ENCODE measurements around the gene SCN2B. TPM values are rescaled to one million over a fixed set of nuclear protein-coding genes. Genes with fewer than 3 reads are reported as not detected.

The SCN2B gene
- total and polyA plus RNA-seq, 10 of the 15 experiments (the other 5 are each of a cell fraction or from before 2014, with no cell fraction given): 0.01 TPM; not detected in 9

- H3K27me3 ChIP-seq (replicated peaks in 1 of 2; ENCODE audit: control insufficient read depth in 2 of 2, insufficient read depth in 2 of 2, low read length in 1 of 2): peaks cover 1 to 3% of the 10 kb centered on the region in 2 experiments; a peak in 3 of 4 replicates
- H3K9ac ChIP-seq (ENCODE audit: control insufficient read depth, insufficient read depth, low read length): no peak overlapping the region
- no peaks in the 10 kb centered on the region for H3K36me3 ChIP-seq (ENCODE audit: control insufficient read depth in 2 of 2, insufficient read depth in 2 of 2, low read length in 1 of 2)
- ChIA-PET SMC1A (ENCODE audit: uncharacterized antibody, unreplicated experiment) (interaction anchor here (1.2 kb wide), 1 partner anchor 17 kb away, joined by 3 read pairs; no protein-coding TSS in a partner anchor), RAD21 (ENCODE audit: unreplicated experiment) (interaction anchor here (1.1 kb wide), 1 partner anchor 32 kb away, joined by 3 read pairs; no protein-coding TSS in a partner anchor), POLR2A (no interaction called here), CTCF (interaction anchor here (0.9 to 1.3 kb wide), 3 partner anchors 9 to 359 kb away, joined by 3 read pairs; no protein-coding TSS in a partner anchor)
- in situ Hi-C loops (cut with MboI): no loop called here
- no peaks in the 10 kb centered on the region for H3K4me1 ChIP-seq (ENCODE audit: control insufficient read depth, insufficient read depth, low read length)
- intact Hi-C loops (cut with micrococcal nuclease; ENCODE audit: unreplicated experiment): no loop called here
- H3K79me2 ChIP-seq (ENCODE audit: control insufficient read depth, insufficient read depth, low read length): no peaks in the 10 kb centered on the region
- WGBS (ENCODE audit: insufficient coverage, insufficient replicate concordance, low lambda C conversion rate, missing lambda C conversion rate): 38% methylated on average over 17 of the region's 17 CpGs
- H3K9me3 ChIP-seq (replicated peaks; ENCODE audit: control insufficient read depth, insufficient read depth, low read length): no peaks in the 10 kb centered on the region
- H3K4me3 ChIP-seq: no peak overlapping the region
- no peak for DNase-seq (ENCODE audit: low read depth, low spot score)
- no peak for FAIRE-seq
- no peak for ATAC-seq
- H3K27ac ChIP-seq (ENCODE audit: control insufficient read depth, insufficient read depth): no peak overlapping the region
- H3K4me2 ChIP-seq (ENCODE audit: control insufficient read depth, insufficient read depth): no peak overlapping the region
- H4K20me1 ChIP-seq (ENCODE audit: control insufficient read depth, insufficient read depth): no peaks in the 10 kb centered on the region
- no TSS peak for BruUV-seq (replicated peaks)
- H2AFZ ChIP-seq (ENCODE audit: control insufficient read depth, low read depth, low read length): no peak overlapping the region
- TF ChIP-seq, protein P1, sequence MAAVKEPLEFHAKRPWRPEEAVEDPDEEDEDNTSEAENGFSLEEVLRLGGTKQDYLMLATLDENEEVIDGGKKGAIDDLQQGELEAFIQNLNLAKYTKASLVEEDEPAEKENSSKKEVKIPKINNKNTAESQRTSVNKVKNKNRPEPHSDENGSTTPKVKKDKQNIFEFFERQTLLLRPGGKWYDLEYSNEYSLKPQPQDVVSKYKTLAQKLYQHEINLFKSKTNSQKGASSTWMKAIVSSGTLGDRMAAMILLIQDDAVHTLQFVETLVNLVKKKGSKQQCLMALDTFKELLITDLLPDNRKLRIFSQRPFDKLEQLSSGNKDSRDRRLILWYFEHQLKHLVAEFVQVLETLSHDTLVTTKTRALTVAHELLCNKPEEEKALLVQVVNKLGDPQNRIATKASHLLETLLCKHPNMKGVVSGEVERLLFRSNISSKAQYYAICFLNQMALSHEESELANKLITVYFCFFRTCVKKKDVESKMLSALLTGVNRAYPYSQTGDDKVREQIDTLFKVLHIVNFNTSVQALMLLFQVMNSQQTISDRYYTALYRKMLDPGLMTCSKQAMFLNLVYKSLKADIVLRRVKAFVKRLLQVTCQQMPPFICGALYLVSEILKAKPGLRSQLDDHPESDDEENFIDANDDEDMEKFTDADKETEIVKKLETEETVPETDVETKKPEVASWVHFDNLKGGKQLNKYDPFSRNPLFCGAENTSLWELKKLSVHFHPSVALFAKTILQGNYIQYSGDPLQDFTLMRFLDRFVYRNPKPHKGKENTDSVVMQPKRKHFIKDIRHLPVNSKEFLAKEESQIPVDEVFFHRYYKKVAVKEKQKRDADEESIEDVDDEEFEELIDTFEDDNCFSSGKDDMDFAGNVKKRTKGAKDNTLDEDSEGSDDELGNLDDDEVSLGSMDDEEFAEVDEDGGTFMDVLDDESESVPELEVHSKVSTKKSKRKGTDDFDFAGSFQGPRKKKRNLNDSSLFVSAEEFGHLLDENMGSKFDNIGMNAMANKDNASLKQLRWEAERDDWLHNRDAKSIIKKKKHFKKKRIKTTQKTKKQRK (IDR thresholded peaks at IDR 0.05; ENCODE audit: low read depth, low read length): no peak
- TF ChIP-seq SP1 (IDR thresholded peaks at IDR 0.05; ENCODE audit: low read depth, low read length) (no peak), POLR2A (IDR thresholded peaks at IDR 0.05; ENCODE audit: low read depth, low read length) (no peak), CREB1 (IDR thresholded peaks at IDR 0.05; ENCODE audit: low read depth) (no peak), IKZF1 (conservative IDR thresholded peaks at IDR 0.05) (no peak), CHD1 (IDR thresholded peaks at IDR 0.05; ENCODE audit: low read depth, low read length) (no peak), MYB (IDR thresholded peaks at IDR 0.05; ENCODE audit: borderline replicate concordance, low read depth, low read length) (no peak), HDGF (IDR thresholded peaks at IDR 0.05) (no peak), REST (IDR thresholded peaks at IDR 0.05; ENCODE audit: low read depth, low read length) (no peak), MLLT1 (IDR thresholded peaks at IDR 0.05) (no peak)
- TF ChIP-seq, protein P2, sequence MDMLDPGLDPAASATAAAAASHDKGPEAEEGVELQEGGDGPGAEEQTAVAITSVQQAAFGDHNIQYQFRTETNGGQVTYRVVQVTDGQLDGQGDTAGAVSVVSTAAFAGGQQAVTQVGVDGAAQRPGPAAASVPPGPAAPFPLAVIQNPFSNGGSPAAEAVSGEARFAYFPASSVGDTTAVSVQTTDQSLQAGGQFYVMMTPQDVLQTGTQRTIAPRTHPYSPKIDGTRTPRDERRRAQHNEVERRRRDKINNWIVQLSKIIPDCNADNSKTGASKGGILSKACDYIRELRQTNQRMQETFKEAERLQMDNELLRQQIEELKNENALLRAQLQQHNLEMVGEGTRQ (IDR thresholded peaks at IDR 0.05; ENCODE audit: borderline replicate concordance, low read depth, low read length): no peak
- TF ChIP-seq, protein P3, sequence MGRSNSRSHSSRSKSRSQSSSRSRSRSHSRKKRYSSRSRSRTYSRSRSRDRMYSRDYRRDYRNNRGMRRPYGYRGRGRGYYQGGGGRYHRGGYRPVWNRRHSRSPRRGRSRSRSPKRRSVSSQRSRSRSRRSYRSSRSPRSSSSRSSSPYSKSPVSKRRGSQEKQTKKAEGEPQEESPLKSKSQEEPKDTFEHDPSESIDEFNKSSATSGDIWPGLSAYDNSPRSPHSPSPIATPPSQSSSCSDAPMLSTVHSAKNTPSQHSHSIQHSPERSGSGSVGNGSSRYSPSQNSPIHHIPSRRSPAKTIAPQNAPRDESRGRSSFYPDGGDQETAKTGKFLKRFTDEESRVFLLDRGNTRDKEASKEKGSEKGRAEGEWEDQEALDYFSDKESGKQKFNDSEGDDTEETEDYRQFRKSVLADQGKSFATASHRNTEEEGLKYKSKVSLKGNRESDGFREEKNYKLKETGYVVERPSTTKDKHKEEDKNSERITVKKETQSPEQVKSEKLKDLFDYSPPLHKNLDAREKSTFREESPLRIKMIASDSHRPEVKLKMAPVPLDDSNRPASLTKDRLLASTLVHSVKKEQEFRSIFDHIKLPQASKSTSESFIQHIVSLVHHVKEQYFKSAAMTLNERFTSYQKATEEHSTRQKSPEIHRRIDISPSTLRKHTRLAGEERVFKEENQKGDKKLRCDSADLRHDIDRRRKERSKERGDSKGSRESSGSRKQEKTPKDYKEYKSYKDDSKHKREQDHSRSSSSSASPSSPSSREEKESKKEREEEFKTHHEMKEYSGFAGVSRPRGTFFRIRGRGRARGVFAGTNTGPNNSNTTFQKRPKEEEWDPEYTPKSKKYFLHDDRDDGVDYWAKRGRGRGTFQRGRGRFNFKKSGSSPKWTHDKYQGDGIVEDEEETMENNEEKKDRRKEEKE (IDR thresholded peaks at IDR 0.05): no peak
Measured at GRCh38 chr11:118166641-118167040, 9.8 kb downstream of the SCN2B start.
